D721Med (cell line): Measurements from ENCODE around the gene SOD3.

Source experiments
- DNase-seq: peaks from one replicate; pipeline ENCODE4 v3.0.0; 2011; ENCODE audit warnings: low spot score; ENCODE audit not compliant: insufficient read length
- FAIRE-seq: peaks from 2 replicates; lab custom pipeline; 2011; peaks lifted over from hg19 to GRCh38; lab: Jason Lieb, UNC
- CTCF ChIP-seq: IDR thresholded peaks from 2 replicates; pipeline ENCODE4 v1.5.1; 2012; ENCODE audit warnings: mild to moderate bottlenecking, control low read depth; ENCODE audit not compliant: insufficient read depth; ENCODE audit errors: missing control alignments

The SOD3 gene

DNA sequence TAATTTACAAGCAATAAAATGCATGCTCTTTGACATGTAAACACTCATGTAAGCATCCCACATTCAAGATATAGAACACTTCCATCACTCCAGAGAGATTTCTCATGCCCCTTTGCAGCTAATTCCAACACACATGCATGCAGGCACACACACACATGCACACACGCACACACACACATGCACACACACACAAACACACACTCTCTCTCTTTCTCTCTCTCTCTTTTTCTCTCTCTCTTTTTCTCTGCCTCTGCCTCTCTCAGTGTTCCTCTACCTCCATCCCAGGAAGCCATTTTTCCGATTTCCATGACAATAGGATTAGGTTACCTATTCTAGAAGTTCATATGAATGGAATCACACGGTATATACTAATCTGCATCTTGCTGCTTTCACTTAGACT, 11.9 kb upstream of the SOD3 start:
- TF ChIP-seq CTCF, result no peak
- FAIRE-seq, result no peak

DNA sequence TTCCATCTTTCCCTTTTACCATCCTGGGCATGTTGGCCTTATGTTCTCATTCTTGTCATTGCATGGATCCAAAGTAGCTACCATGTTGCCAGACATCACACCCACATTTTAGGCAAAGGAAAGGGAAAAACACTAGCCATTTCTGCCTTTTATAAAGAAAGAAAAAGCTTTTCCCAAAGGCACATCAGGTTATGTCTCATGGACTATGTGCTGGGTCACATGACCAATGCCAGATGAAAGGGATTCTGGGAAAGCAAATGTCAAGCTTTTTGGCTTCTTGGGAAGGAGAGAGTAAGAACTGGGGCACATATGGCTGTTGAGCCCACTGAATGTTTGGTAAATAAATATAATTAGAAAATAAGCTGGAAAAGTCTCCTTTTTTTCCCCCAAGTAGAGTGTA, 4.3 kb upstream of the SOD3 start:
- DNase-seq (no peak), FAIRE-seq (no peak)
- TF ChIP-seq CTCF, result no peak

More for the DNA sequence above, 11.9 kb upstream of the SOD3 start:
- no peak for DNase-seq

DNA sequence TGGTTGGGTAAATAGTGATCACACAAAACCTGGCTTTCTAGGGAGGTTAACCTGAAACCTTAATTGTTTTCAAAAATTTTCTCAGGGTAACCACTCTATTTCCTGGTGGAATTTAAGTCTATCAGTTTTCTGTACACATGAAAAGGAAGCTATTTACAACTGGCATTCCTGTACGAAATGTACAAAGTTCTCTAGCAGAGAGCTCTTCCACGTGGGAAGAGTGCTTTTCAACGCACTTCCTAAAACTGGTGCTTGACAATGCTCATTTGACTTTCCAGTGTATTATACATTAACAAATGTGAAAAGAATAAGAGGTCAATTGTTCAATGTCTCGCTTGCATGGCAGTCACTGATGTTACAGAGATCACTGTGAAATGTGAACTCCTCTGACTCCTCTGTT, 2.8 kb upstream of the SOD3 start:
- FAIRE-seq (no peak), DNase-seq (no peak)
- TF ChIP-seq CTCF, result no peak

DNA sequence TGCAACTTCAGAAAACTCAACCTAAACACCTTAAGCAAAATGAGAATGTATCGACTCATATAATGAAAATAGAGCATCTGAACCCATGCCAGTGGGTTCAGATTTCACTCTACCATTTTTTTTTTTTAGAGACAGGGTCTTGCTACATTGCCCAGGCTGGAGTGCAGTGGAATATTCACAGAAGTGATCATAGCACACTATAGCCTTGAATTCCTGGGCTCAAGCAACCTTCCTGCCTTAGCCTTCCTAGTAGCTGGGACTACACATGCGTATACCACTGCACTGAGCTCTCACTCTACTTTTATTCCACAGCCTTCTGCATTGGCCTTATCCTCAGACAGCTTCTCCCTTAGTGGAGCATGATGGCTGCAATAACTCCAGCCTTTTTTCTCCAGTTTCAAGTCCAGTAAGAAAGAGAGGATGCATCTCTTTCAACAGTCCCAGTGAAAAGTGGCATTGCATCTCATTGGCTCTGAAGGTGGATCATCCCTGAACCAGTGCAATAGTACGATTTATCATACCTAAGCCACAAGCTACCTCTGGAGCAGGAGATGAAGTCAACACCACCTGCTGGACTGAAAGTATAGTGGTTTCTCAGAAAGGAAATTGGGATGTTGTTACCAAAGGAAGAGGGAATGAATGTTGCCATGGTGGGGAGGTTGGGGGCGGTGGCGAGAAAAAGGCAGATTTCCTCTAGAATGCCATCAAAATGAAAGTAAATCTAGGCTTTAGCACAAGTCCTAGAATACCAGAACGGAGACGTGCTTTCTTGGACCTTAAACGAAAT, 2.0 kb upstream of the SOD3 start:
- FAIRE-seq, result no peak
- peak; percentile 27 for TF ChIP-seq CTCF
- no peak for DNase-seq

- FAIRE-seq, result no peak
- no peak for DNase-seq
- no peak for TF ChIP-seq CTCF
These were observed 1.3 kb upstream of the SOD3 start for GRCh38 chr4:24794051-24794450.

DNA sequence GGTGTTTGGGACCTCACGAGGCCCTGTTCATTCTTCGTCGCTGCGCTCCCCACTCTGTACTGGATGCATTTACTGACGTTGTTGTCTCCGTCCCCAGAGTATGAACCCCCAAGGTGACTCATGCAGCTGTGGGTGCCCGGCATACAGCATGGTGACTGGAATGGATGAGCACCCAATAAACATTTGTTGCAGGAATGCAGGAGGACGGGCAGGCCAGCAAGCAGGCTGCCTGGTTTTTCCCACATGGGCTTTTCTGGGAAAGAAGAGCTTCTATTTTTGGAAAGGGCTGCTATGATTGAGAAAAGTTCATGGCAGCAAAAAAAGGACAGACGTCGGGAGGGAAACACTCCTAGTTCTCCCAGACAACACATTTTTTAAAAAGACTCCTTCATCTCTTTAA, 893 bp upstream of the SOD3 start:
- no peak for TF ChIP-seq CTCF
- FAIRE-seq (no peak), DNase-seq (no peak)

DNA sequence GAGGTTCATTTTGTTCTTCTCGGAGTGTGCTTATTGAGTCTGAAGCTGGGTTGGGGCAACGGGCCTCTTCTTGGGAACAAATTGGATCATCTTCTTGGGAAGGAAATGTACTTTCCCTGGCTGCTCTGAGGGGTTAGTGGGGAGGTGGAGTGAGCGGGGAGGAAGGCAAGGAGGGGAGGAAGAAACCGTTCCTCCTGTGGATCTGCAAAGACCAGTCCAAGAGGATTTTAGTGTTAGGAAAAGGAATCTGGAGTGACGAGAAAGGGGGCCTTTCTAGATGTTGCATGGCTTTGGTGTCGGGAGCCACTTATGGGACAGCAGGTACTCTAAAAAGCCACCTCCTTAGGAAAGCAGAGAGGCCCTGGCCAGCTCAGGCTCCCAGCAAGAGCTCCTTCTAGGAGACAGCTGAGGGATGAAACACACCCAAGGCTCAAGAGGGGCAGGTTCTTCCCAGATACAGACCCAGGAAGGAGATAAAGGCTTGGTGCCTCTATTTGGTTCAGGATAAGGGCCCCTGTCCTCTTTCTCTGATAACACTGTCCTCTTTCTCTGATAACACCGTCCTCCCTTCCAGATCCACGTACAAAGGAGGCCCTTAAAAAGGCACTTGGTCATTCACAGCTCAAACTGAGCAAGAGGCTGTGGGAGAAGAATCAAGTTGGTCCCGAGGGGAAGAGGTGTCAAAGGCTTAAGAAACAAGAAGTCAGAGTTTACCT, 451 bp downstream of the SOD3 start:
- no peak for DNase-seq
- TF ChIP-seq CTCF, result no peak
- FAIRE-seq, result no peak
